GM19025 (cell line): ENCODE results near the gene ARHGEF5.
A peak's percentile ranks its signal among the peaks of the same experiment; 100 is the strongest.

Experiments used
- ATAC-seq: cut with Tn5 transposase; IDR thresholded peaks from one replicate; pipeline ENCODE4 v1.9.1; 2021; ENCODE audit warnings: mild to moderate bottlenecking, low read depth, moderate library complexity; ENCODE audit not compliant: unreplicated experiment

ARHGEF5 gene

DNA sequence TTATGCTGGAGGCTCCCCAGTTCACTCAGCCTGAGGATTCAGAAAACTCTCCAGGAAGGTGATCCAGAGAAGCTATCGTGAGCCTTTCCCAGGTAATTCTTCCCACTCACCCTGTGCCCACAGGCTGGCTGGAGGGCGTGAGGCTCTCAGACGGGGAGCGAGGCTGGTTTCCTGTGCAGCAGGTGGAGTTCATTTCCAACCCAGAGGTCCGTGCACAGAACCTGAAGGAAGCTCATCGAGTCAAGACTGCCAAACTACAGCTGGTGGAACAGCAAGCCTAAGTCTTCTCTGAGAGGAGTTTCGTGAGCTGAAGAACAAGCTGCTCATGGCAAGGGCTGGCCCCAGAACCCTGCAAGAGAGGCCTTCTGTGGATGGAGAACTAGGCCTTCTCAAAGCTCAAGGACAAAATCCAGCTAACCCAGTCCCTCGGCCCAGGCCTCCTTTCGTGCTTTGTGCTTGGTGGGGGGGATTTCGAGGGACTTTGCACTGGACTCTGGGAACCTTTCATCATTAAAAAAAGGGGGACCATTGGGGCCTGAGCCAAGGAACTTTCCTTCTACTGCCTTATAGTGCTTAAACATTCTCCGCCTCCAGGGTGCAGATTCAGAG, 24.7 kb downstream of the ARHGEF5 start:
- ATAC-seq = no peak

DNA sequence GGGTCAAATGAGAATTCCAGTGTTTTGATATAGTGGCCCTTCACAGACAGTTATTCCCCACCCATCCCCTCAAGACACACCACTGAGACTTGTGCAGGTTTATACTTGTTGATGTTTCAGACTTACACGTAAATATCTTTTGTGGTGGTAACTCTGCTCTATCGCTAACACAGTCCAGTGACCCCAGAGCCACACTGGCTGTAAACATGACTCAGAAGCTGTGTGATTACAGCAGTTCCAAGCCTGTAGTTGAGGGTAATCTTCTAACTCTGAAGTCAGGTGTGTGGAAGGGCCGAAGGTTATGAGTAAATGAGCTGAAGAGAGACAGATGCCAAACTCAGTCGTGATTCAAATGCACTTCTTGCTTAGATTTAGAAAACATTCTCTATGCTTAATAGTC, 28.9 kb downstream of the ARHGEF5 start:
- no peak for ATAC-seq

DNA sequence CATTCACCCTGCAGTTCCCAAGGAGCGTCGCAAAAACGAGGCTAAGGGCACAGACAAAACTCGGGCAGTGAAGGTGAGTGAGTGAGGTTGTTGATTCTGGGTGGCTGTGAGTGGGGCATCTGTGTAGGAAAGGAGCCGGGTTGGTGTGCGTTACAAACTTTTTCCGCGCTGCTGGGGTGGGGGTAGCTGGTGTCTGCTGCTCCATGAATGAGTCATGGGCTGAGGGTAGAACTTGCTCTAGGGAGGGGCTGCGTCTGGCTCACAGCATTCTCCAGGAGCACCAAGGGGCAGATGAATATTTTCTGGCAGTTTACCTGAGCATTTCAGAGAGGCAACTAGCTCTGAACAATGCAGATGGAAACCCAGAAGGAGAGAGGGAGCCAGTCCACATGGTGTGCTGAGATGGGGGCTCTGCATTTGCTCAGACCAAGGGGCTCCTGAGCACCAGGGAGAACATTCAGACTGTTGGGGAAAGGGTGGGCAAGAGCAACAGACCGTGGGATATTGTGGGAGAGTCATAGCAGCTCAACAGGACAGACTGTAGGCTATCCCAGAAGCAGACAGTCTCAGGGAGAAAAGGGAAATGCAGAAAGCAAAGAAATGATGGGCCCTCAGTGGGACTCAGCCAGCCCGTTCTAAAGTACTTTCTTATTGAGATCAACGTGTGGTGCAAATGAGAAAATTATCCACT, 29.5 kb downstream of the ARHGEF5 start:
- no peak for ATAC-seq

DNA sequence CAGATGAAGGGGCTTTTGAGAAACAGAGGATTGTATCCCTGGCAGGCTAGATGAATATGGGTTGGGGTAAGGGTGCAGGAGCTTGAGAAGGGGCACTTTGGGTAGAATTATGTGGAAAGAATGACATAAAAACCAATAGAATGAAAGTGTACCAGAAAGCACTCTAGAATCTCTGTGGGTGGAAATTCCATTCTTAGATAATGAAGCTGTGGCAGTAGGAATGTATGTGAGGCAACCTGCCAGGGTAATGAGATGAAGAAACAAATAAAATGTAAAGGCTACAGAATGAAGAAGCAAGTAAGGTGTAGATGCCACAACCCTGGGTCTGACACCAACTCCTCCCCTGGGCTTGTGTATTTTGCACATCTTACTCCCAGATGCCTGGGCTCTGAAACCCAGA, 31.5 kb downstream of the ARHGEF5 start:
- ATAC-seq = no peak

DNA sequence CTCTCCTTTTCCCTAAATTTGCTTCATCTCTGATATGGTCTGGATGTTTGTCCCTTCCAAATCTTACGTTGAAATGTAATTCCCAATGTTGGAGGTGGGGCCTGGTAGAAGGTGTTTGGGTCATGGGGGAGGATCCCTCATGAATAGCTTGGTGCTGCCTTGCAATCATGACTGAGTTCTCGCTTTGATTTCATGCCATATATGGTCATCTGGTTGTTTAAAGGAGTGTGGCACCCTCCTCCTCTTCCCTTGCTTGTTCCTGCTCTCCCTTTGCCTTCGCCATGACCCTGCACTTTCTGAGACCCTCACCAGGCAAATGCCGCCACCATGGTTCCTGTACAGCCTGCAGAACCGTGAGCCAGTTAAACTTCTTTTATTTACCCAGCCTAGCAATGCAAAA, 33.7 kb downstream of the ARHGEF5 start:
- ATAC-seq = no peak

DNA sequence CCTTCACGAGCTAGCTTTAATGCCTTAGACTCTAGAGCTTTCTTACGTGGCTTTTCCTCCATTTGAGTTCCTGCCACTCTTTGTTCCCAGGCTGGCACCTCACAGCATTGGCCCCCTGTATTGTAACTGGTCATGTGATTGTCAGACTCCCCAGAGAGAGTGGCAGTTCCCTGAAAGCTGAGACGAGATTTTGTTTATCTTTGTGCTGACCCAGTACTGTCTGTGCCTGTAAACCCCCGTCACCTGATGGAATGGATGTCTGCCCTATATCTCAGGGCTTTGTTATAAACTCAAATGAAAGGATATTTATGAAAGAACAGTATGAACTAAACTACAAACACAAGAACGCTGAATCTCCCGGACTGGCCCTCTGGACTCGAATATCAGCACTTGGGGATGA, 35.3 kb downstream of the ARHGEF5 start:
- no peak for ATAC-seq

DNA sequence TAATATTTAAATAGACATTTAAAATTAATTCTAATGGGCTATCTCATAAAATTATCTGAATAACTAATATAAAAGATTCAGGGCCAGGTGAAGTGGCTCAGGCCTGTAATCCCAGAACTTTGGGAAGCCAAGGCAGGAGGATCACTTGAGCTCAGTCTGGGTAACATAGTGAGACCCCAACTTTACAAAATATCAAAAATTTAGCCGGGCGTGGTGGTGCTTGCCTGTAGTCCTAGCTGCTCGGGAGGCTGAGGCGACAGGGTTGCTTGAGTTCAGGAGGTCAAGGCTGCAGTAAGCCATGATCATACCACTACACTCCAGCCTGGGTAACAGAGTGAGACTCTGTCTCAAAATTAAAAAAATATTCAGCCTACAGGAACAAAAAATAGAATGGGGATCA, 35.8 kb downstream of the ARHGEF5 start:
- ATAC-seq = no peak

DNA sequence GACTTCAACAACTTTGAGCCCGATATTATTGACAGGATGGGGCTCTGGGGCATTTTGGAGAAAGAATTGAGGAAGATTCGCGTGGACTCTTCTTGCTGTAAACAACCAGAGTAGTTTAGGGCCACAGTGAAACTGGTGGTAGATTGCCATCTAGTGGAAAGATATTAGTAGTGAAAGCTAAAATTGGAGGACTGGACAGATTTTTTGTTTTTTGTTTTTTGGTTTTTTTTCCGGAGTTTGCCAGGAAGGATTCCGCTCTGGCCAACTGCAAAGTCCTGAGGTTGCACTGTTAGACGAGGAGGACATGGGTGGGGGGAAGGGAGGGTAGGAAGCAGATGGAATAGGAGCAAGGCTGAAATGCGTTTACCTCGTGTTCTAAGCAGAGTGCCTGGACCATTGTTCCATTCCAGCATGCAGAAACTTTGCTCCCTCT, 36.6 kb downstream of the ARHGEF5 start:
- peak; percentile 64 for ATAC-seq

DNA sequence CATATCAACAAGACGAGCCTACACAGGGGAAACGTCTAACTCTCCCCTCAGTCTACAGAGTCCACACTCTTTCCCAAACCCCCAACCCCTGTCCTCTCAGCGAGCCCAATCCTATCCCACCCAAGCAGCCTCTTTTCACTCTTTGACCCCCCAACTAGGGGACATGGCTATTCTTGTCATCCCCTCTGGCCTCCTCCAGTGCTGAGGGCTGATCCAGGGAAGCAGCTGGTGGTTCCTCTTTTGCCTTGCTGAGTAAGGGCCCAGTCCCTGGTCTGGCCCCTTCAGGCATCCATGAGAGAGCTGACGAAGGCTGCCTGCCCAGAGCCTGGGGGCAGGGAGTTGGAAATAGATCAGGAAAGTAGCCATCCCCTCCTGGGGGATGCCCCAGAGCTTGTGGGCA, 41.9 kb downstream of the ARHGEF5 start:
- ATAC-seq = no peak

DNA sequence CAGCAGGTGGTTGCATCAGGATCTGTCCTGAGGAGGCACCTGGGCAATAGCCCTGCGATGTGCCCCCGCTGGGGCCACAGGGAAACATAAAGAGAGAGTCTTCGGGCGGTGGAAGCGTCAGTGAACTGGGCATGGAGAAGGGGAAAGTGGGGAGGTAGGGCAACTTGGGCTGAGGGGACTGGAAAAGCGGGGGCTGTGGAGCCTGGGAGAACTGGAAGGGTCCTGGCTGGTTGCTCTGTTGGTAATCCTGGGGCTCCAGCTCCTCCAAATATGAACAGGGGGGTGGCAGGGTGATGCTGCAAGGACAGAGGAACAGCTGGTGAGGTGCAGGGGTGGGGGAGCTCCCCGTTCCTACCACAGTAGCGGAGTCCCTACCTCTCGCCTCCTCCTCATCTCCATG, 43.1 kb downstream of the ARHGEF5 start:
- no peak for ATAC-seq

DNA sequence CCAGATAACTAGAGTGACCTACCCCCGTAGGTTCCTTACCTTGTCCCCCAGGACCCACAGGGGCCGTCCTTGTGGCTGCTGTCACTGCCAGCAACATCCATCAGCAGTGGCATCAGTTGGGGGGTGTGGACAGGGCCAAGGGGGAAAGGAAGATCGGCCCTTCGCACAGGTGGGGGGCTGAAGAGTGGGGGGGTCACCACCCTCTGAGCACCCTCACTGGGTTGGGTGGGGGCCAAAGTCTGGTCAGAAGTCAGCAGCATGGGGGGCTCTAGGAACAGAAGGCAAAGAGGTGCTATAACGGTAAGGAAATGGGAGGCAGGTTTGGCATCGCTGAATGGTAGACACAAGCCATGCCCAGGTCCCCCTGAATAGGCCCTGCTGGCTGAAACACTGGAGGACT, 43.7 kb downstream of the ARHGEF5 start:
- ATAC-seq = no peak

DNA sequence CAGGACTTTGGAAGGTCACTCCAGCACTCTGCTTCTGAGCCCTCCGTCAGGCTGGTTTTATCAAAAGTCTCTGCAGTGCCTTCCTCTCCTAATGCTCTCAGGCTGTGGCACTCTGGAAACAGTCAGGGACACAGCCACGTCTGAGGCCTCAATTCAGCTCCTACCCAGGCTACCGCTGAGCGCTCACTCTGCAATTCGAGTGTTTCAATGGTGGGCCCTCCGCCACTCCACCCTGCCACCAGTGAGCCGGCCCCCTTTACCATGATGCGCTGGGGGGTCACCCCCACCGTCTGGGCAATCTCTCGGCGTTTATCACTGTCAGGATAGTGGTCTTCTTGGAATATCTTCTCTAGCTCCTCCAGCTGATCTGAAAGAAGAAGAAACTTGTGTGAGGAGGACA, 44.7 kb downstream of the ARHGEF5 start:
- no peak for ATAC-seq

DNA sequence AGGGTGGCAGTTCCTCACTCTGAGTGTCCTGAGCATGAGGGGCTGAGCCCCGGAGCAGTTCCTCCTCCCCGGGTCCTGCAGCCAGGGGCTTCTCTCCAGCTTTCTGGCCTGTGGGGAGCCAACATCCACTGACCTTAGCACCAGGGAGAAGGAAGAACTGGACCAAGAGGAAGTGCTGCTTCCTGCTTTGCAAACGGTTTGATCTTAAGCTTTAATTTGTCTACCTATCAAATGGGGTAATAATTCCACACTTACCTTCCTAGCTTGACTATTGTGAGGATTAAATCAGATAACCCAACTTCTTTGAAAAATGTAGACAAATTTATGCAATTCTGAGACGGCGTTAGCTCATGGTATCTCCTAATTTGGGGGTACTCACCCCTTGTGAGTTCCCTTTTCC, 46.3 kb downstream of the ARHGEF5 start:
- no peak for ATAC-seq

DNA sequence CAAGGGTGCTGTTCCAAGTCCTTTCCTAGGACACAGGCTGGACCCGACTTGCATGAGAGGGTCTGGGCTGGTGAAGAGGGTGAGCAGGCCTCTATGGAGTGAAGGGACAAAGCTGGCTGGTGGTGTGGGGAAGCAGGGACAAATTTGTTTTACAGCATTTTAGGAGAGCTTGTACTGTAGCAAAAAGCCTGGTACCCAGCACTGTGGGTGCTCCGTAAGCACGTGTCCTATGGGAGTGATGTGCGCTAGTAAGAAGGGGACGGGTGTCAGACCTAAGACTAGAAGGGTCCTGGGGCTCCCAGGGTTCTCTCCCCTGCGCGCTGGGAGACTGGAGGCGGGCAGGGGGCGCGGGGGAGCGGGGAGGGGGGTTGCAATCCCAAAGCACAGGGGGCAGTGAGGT, 47.9 kb downstream of the ARHGEF5 start:
- no peak for ATAC-seq

DNA sequence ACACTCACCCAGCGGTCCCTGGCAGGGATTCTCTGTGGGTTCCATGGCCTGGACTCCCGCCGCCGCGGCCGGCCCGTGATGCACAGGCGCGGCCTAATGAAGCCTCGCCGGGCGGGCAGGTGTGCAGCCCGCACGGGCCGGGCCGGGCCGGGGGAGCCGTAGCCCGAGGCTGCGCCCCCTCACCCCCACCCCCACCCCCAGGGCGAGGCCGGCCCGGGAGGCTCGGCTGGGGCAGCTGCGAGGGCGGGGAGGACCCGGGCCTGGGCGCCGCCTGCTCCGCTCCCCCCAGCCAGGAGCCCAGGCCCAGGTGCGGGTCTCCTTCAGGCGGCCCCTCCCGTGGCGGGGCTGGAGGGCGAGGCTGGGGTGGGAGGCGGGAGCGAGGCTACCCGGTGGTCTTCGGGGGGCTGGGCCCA, 48.5 kb downstream of the ARHGEF5 start, which contains the start of gene NOBOX:
Gene NOBOX (minus strand): TSS at position 45 of the 413 bp plus-strand sequence.
- no peak for ATAC-seq

DNA sequence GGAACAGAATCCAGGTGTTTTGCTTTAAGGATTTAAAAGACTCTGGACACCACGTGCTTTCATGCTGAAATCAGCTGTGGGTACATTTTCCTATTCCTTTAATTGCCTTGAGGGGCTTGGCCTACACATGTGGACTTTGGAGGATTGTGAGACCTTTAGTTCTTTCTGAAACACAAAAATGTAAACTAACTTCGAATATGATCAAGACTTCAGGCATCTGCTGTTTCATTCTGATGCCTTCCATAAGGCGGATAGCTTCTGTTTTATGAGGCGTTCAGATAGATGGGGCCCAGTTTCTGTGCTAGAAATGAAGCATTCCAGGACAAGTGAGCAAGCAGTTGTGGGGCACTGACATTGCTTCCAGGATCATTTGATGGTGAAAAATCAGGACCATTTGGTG, 49.7 kb downstream of the ARHGEF5 start:
- ATAC-seq = no peak

DNA sequence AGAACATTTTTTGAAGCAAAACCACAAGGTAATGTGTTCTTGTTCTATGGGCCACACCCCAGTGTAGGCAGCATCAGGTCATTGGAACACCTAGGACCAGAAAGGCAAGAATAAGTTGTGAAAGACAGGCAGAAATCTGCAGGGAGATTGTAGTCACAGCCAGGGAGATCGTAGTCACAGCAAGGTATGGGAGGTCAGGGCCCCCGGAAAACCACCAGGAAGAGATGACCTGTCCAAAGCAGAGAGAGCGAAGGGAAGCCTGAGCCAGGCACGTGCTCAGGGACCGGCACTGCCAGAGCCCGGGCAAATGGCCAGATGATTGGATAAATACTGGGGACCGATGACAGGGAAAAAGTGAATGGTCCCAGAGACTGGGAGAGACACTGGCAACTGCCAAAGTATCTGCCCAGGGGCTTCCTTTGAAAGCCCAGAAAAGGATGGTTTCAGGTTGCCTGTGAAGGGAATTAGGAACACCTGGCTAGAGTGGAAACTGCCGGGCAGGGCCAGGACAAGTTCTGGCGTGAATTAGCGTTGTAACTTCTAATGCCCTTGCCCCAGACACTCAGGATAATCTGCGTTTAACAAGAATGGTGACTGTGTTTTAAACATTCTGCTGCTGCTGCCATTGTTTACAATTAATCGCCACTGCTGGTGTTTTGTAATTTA, 52.2 kb downstream of the ARHGEF5 start:
- no peak for ATAC-seq

DNA sequence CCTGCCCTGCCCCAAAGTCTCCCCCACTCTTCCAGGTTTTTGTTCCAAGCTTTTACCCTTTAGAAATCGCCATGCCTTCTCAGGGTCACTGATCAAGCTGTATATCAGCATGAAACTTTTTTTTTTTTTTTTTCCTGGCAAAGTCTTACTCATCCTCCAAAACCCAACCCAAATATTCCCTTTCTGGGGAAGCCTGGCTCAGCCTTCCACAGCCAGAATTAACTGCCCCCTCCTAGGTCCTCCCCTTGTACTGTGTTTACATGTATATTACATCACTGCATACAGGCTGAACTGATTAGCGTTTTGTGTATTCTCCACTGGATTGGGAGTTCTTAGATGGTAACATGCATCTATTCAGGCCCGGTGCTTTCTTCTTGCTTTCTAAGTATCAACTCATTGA, 52.9 kb downstream of the ARHGEF5 start:
- no peak for ATAC-seq

DNA sequence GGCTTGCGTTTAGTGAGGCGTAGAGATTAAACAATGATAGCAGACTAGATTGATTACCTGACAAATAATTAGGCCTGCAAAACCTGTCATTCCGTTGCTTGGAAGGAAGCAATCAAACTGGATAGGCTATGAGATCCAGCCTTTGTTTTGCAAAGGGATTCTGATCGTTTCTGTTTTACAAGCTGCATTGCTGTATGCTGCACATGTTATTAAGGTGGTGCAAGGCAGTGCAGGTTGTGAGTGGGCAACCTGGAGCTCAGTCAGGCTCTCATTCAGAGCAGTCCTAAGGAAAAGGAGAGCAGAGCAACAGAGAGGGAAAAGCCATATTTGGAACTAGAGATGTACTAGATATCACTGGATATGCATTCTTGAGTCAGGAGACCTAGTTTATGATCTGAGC, 55.2 kb downstream of the ARHGEF5 start:
- ATAC-seq = no peak

DNA sequence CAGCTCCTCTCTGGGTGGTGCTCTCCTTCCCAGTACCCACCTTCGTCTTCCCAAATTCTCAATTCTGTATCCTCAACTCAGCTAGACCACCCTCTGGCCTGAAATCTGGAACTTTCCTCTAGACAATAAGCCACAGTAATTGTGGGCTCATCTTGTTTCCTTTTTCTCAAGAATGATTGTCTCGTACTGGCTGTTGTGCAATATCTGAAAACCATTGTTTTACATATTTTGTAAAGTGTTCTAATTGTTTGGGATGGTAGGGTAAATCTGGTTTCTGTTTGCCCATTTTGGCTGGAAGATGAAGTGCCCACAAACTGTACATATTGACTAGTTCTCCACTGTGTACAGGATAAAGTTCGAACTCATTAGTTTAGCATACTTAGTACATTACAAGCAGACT, 59.6 kb downstream of the ARHGEF5 start:
- ATAC-seq = no peak

DNA sequence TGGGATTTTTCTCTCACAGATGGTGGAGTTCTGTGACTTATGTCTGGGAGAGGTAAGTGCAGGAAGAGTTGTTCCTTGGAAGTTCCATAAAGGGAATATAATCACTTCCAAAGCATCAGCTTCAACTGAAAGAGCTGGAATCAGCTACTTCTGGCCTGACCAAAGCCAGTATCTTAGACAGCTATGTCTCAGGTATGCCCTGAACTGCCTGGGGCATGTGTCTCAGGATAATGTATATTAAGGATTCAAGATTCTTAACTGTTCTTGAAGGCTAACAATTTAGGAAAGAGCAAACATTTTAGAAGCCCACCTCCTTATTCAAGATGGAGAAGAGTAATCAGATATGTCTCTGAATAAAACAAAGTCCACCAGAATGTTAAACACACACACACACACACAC, 60.7 kb downstream of the ARHGEF5 start:
- no peak for ATAC-seq

DNA sequence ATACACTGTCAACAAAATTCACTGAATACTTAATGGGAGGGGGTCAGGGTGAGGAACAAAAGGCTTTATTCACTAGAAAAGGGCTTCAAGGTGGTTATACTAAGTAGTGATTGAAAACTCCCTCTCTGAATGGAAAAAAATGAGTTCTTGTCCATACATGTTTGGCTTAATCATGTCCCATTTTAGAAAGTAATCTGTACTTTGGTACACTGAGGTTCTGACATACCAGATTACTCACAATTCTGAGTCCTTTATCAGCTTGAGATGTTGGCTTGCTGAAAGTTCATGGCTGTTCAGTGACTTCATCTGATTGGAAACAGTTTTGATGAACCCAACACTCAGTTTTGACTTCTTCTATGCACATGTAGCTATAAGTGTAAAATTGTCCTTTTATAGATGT, 61.1 kb downstream of the ARHGEF5 start:
- no peak for ATAC-seq
